Measurements from ENCODE around the gene LCE3D.

- TF ChIP-seq CTCF (conservative IDR thresholded peaks at IDR 0.05 in 1 of 2, IDR thresholded peaks at IDR 0.05 in 1 of 2; ENCODE audit: low read depth in 1 of 2, low read length in 2 of 2) (no peak), EZH2 (IDR thresholded peaks at IDR 0.05; ENCODE audit: low read length, missing control alignments) (no peak)
These were observed 14.6 kb downstream of the LCE3D start for GRCh38 chr1:152565535-152566215.

Data from fibroblast of lung (primary cell).